Mesothelial cell of epicardium (in vitro differentiated cells): Measurements from ENCODE around the gene TBK1. TPM values are rescaled to one million over a fixed set of nuclear protein-coding genes. Genes with fewer than 3 reads are reported as not detected.

ENCODE experiments used
- DNase-seq, 2 experiments: peaks; one replicate each; pipeline ENCODE4 v3.0.0; 2021; ENCODE audit warnings: low spot score in 2 of 2; ENCODE audit not compliant: unreplicated experiment in 2 of 2
- H3K27ac Mint-ChIP-seq: 2 replicates; pipeline ENCODE4 v1.8.0; 2021; ENCODE audit warnings: mixed read lengths
- H3K27me3 Mint-ChIP-seq: 2 replicates; pipeline ENCODE4 v1.8.0; 2021; ENCODE audit warnings: low read depth, mixed read lengths
- H3K36me3 Mint-ChIP-seq: 2 replicates; pipeline ENCODE4 v1.8.0; 2021; ENCODE audit warnings: mixed read lengths
- H3K4me1 Mint-ChIP-seq: 2 replicates; pipeline ENCODE4 v1.8.0; 2021; ENCODE audit warnings: mixed read lengths
- H3K4me3 Mint-ChIP-seq: 2 replicates; pipeline ENCODE4 v1.8.0; 2021; ENCODE audit warnings: mild to moderate bottlenecking, moderate library complexity, mixed read lengths
- H3K9me3 Mint-ChIP-seq: 2 replicates; pipeline ENCODE4 v1.8.0; 2021; ENCODE audit warnings: mixed read lengths
- CTCF ChIP-seq: fragments of 200-600 bp; sonication (generic); IDR thresholded peaks from one replicate; pipeline ENCODE4 v1.5.0; 2021; ENCODE audit warnings: antibody characterized with exemption; ENCODE audit not compliant: unreplicated experiment
- total RNA-seq: library from RNA; stranded (reverse); gene quantifications from 3 replicates; pipeline ENCODE4 v1.2.1, GENCODE V29; 2021

The TBK1 gene
- total RNA-seq, 1 donor from 2014 or later: 25.5 TPM

- Mint-ChIP-seq H3K4me3 (no peak overlapping the region), H3K27me3 (no peaks in the 10 kb centered on the region), H3K9me3 (no peaks in the 10 kb centered on the region), H3K36me3 (peaks cover 39% of the 10 kb centered on the region), H3K27ac (no peak overlapping the region), H3K4me1 (no peaks in the 10 kb centered on the region)
- DNase-seq: no peak
- no peak for TF ChIP-seq CTCF
Observed at GRCh38 chr12:64419696-64420095, 32.2 kb upstream of the TBK1 start.

- Mint-ChIP-seq H3K4me1 (peaks cover 4% of the 10 kb centered on the region), H3K9me3 (no peaks in the 10 kb centered on the region), H3K27me3 (no peaks in the 10 kb centered on the region), H3K27ac (no peak overlapping the region), H3K4me3 (no peak overlapping the region), H3K36me3 (peaks cover 64% of the 10 kb centered on the region)
- DNase-seq: no peak
- TF ChIP-seq CTCF: no peak
Observed at GRCh38 chr12:64427988-64428387, 23.9 kb upstream of the TBK1 start.

- H3K36me3 Mint-ChIP-seq: peaks cover 65% of the 10 kb centered on the region
- no peak for TF ChIP-seq CTCF
- no peak overlapping the region for H3K27ac Mint-ChIP-seq
- no peak overlapping the region for H3K4me3 Mint-ChIP-seq
- H3K9me3 Mint-ChIP-seq: no peaks in the 10 kb centered on the region
- H3K27me3 Mint-ChIP-seq: no peaks in the 10 kb centered on the region
- peaks cover 4% of the 10 kb centered on the region for H3K4me1 Mint-ChIP-seq
- DNase-seq: no peak
Observed at GRCh38 chr12:64428956-64429355, 23.0 kb upstream of the TBK1 start.

- H3K27ac Mint-ChIP-seq: peak overlapping the region; percentile 33
- H3K4me3 Mint-ChIP-seq: no peak overlapping the region
- H3K36me3 Mint-ChIP-seq: peaks cover 62% of the 10 kb centered on the region
- peaks cover 4% of the 10 kb centered on the region for H3K4me1 Mint-ChIP-seq
- no peak for TF ChIP-seq CTCF
- DNase-seq: no peak
- H3K9me3 Mint-ChIP-seq: no peaks in the 10 kb centered on the region
- no peaks in the 10 kb centered on the region for H3K27me3 Mint-ChIP-seq
Observed at GRCh38 chr12:64430886-64431285, 21.0 kb upstream of the TBK1 start.

GRCh38 chr12:64431791-64432190 lies 20.1 kb upstream of the TBK1 start:
- Mint-ChIP-seq H3K27ac (no peak overlapping the region), H3K9me3 (no peaks in the 10 kb centered on the region), H3K4me3 (no peak overlapping the region), H3K27me3 (no peaks in the 10 kb centered on the region), H3K4me1 (peaks cover 4% of the 10 kb centered on the region), H3K36me3 (peaks cover 60% of the 10 kb centered on the region)
- TF ChIP-seq CTCF: no peak
- no peak for DNase-seq

GRCh38 chr12:64433915-64434314 lies 18.0 kb upstream of the TBK1 start:
- H3K27me3 Mint-ChIP-seq: no peaks in the 10 kb centered on the region
- no peak overlapping the region for H3K27ac Mint-ChIP-seq
- no peak for DNase-seq
- no peaks in the 10 kb centered on the region for H3K9me3 Mint-ChIP-seq
- TF ChIP-seq CTCF: no peak
- H3K36me3 Mint-ChIP-seq: peaks cover 61% of the 10 kb centered on the region
- no peak overlapping the region for H3K4me3 Mint-ChIP-seq
- H3K4me1 Mint-ChIP-seq: peaks cover 4% of the 10 kb centered on the region
